ENCODE results near the gene UBASH3A.

The UBASH3A gene

GRCh38 chr21:42403611-42404231, at the start of gene UBASH3A:
Gene UBASH3A (plus strand): TSS chr21:42403902. CDS start chr21:42403946, 44 bp downstream.
- no peak for DNase-seq

GRCh38 chr21:42356046-42356445, 47.7 kb upstream of the UBASH3A start:
- DNase-seq = no peak

GRCh38 chr21:42356650-42357049, 47.1 kb upstream of the UBASH3A start:
- no peak for DNase-seq

GRCh38 chr21:42357307-42357706, 46.4 kb upstream of the UBASH3A start:
- no peak for DNase-seq

GRCh38 chr21:42358261-42358660, 45.4 kb upstream of the UBASH3A start:
- no peak for DNase-seq

- DNase-seq = no peak
These were observed 44.8 kb upstream of the UBASH3A start for GRCh38 chr21:42358937-42359336.

GRCh38 chr21:42360317-42360716, 43.4 kb upstream of the UBASH3A start:
- no peak for DNase-seq

- DNase-seq = no peak
These were observed 42.4 kb upstream of the UBASH3A start for GRCh38 chr21:42361286-42361685.

GRCh38 chr21:42362198-42362597, 41.5 kb upstream of the UBASH3A start:
- no peak for DNase-seq

GRCh38 chr21:42362700-42363099, 41.0 kb upstream of the UBASH3A start:
- no peak for DNase-seq

- DNase-seq = no peak
These were observed 40.4 kb upstream of the UBASH3A start for GRCh38 chr21:42363312-42363711.

GRCh38 chr21:42364304-42364865, 39.3 kb upstream of the UBASH3A start:
- DNase-seq = no peak

- no peak for DNase-seq
These were observed 37.9 kb upstream of the UBASH3A start for GRCh38 chr21:42365770-42366169.

GRCh38 chr21:42366292-42367010, 37.3 kb upstream of the UBASH3A start, which contains the start of gene TFF1:
Gene TFF1 (minus strand): TSS chr21:42366535. CDS start chr21:42366495, 40 bp downstream.
- peak; percentile 87 for DNase-seq

- peak; percentile 46 for DNase-seq
These were observed 36.1 kb upstream of the UBASH3A start for GRCh38 chr21:42367367-42368165.

- DNase-seq = no peak
These were observed 33.9 kb upstream of the UBASH3A start for GRCh38 chr21:42369821-42370220.

- no peak for DNase-seq
These were observed 32.6 kb upstream of the UBASH3A start for GRCh38 chr21:42370894-42371654.

- DNase-seq = no peak
These were observed 30.4 kb upstream of the UBASH3A start for GRCh38 chr21:42373196-42373907.

GRCh38 chr21:42373908-42374455, 29.7 kb upstream of the UBASH3A start:
- DNase-seq = no peak

GRCh38 chr21:42374457-42374856, 29.2 kb upstream of the UBASH3A start:
- no peak for DNase-seq

GRCh38 chr21:42374864-42375499, 28.7 kb upstream of the UBASH3A start:
- no peak for DNase-seq

Measured in NCI-H526 treated with DMSO at 0.1 percent for 48 hours (cell line).